Coronary artery (tissue), 2 donors: ENCODE results near the gene NTN5.
A peak's percentile ranks its signal among the peaks of the same experiment; 100 is the strongest.
"Not testable (repeated sequence)": the region's sequence is repeated elsewhere in the genome, so short reads cannot be mapped to it uniquely, and the experiment has no call there.

Source experiments
- DNase-seq: peaks from one replicate; pipeline ENCODE4 v3.0.0-alpha.2; 2017; ENCODE audit warnings: low spot score
- H3K27ac ChIP-seq, 2 donors: fragments of 200-600 bp; sonication (generic); one replicate each; pipeline ENCODE4 v1.5.1; 2016 to 2019
- H3K4me3 ChIP-seq: fragments of 200-600 bp; sonication (generic); 2 replicates; pipeline ENCODE4 v1.5.1; 2016; ENCODE audit warnings: mild to moderate bottlenecking, moderate library complexity
- TF ChIP-seq, protein P1 (sequence below): fragments of 200-600 bp; sonication (generic); IDR thresholded peaks from one replicate; pipeline ENCODE4 v1.5.1; 2019; ENCODE audit warnings: antibody characterized with exemption

NTN5 gene

DNA sequence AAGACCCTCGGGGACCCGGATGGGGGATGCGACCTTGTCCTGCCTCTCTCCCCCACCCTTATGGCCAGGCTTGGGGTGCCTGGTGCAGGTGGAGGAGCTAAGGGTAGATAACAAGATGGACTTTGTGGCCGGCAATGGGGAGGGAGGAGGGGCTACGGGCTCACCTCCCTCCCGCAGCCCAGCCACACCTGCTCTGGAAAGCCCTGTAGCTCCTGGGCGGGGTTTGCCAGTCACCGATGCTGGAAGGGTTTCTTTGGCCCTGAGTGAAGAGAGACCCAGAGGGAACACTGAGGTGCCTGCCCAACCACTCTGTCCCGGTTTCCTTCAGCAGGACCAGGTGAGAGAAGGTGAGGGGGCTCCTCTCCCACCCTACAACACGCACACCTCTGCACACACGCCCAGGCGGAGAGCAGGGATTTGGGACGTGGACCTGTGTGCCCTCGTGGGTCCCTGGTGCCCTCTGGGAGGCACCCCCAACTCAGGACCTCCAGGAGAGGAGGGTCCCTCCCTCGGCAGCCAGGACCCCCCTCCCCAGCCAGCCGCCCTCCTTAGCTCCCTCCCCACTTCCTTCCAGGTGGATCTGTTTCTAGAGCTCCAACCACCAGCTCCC lies 23.0 kb upstream of the NTN5 start, which contains the start of gene FUT2:
Gene FUT2 (plus strand): TSS at position 229 of the 610 bp plus-strand sequence. CDS start 6,986 bp downstream, outside the sequence.
- no peak for DNase-seq
- TF ChIP-seq, protein P1, sequence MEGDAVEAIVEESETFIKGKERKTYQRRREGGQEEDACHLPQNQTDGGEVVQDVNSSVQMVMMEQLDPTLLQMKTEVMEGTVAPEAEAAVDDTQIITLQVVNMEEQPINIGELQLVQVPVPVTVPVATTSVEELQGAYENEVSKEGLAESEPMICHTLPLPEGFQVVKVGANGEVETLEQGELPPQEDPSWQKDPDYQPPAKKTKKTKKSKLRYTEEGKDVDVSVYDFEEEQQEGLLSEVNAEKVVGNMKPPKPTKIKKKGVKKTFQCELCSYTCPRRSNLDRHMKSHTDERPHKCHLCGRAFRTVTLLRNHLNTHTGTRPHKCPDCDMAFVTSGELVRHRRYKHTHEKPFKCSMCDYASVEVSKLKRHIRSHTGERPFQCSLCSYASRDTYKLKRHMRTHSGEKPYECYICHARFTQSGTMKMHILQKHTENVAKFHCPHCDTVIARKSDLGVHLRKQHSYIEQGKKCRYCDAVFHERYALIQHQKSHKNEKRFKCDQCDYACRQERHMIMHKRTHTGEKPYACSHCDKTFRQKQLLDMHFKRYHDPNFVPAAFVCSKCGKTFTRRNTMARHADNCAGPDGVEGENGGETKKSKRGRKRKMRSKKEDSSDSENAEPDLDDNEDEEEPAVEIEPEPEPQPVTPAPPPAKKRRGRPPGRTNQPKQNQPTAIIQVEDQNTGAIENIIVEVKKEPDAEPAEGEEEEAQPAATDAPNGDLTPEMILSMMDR: no peak
- Histone ChIP-seq H3K27ac (peak within 1 kb of the TSS in 1 of 2 donors; percentile 41), H3K4me3 (peak within 1 kb of the TSS; percentile 53)

DNA sequence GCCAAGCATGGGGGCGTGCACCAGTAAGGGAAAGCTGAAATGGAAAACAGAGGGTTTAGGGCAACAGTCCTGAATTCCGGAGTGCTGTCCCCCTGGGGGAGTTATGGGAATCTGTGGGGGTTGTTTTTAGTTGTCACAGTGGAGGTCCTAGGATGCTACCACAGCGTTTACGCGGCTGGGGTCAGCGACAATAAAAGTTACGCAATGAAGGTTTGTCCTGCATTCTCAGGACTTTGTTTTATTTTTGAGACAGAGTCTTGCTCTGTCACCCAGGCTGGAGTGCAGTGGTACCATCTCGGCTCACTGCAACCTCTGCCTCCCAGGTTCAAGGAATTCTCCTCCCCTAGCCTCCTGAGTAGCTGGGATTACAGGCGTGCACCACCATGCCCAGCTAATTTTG lies 20.8 kb upstream of the NTN5 start:
- not testable (repeated sequence) for H3K27ac ChIP-seq, DNase-seq, H3K4me3 ChIP-seq

DNA sequence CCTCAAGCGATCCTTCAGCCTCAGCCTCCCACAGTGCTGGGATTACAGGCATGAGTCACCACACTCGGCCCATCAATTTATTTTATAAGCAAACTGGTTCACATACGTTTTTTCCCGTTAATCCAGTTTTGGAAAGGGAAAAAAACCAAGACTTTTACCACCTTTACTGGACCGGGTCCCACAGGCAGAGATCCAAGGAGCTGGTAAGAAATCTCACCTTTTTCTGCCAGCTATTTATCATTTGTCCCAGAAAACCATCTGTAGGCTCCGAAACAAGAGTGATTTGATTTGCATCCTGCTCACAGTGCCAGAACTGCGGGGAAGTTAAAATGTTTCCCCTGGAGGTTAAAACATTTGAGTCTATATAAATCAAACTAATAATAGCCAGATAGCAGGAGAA lies 16.6 kb upstream of the NTN5 start:
- no peak overlapping the region for H3K4me3 ChIP-seq
- no peak for DNase-seq
- no peak overlapping the region for H3K27ac ChIP-seq
- TF ChIP-seq, protein P1: no peak

DNA sequence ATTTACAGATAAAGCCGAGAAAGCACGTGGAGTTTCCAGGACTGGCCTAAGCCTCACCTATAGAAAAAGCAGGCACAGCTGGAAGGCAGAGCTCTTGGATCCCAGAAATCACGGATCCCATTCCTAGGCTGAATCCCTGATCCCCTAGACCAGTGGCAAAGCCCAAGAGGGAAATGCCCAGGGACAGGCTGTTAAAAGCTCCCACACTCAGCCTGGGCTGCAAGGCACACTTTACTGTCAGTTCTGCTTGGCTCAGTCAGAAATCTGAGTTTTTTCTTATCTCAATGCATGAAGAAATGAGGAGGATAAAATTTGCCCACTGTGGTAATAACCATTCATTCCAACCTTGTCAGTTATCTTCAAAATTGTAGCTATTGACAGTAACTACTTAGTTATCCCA lies 15.0 kb upstream of the NTN5 start:
- no peak overlapping the region for H3K27ac ChIP-seq
- no peak overlapping the region for H3K4me3 ChIP-seq
- DNase-seq: no peak
- TF ChIP-seq, protein P1: no peak

DNA sequence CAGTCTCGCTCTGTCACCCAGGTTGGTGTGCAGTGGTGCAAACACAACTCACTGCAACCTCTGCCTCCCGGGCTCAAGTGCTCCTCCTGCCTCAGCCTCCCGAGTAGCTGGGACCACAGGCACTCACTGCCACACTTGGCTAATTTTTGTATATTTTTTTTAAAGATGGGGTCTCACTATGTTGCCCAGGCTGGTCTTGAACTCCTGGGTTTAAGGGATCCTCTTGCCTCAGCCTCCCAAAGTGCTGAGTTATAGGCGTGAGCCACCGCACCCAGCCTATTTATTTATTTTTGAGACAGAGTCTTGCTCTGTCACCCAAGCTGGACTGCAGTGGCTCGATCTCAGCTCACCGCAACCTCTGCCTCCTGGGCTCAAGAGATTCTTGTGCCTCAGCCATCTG lies 13.8 kb upstream of the NTN5 start:
- H3K27ac ChIP-seq, H3K4me3 ChIP-seq, DNase-seq: not testable (repeated sequence)

DNA sequence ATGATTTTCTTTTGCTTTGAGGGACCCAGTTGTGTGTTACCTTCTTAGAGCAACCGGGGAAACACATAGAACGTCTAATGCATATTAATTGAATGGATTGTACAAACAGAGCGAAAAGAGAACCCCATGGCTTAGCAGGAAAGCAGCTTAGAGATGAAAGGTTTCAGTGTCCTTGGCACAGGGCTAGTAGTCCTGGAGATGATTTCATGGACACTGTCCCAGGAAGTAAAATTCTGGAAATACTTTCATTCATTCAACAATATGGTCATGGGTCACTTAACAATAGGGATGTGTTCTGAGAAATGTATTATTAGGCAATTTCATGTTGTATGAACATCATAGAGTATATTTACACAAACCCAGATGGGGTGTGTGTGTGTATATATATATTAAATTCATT lies 13.3 kb upstream of the NTN5 start:
- Histone ChIP-seq H3K27ac (no peak overlapping the region), H3K4me3 (no peak overlapping the region)
- no peak for DNase-seq
- TF ChIP-seq, protein P1: no peak

DNA sequence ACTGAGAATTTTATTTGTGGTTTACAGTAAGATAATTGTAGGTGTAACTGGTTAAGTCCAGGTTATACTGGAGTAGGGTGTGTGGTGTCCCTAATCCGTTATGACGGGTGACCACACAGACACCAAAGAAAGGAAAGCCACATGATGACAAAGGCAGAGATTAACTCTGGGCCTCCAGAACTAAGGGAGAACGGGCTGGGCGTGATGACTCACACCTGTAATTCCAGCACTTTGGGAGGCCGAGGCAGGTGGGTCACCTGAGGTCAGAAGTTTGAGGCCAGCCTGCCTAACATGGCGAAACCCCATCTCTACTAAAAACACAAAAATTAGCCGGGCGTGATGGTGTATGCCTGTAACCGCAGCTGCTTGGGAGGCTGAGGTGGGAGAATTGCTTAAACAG lies 12.8 kb upstream of the NTN5 start:
- no peak for DNase-seq
- TF ChIP-seq, protein P1: no peak
- Histone ChIP-seq H3K4me3 (no peak overlapping the region), H3K27ac (no peak overlapping the region)

DNA sequence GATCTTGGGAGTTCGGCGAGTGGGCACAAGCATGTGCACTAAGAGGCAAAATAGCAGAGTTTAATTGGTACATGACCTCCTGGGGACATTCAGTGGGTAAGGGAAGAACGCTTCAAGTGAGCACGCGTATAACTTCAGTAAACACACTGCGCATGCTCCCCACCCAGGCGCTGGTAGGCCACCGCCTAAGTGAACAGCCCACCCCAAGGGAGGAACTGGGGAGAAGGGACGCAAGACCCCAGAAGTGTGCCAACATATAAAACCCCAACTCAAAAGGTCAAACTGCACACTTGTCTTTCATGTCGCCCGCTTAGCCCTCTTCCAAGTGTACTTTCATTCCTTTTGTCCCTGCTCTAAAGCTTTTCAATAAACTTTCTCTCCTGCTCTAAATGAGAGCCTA lies 10.5 kb upstream of the NTN5 start:
- DNase-seq: no peak
- Histone ChIP-seq H3K27ac (no peak overlapping the region), H3K4me3 (peak overlapping the region; percentile 26)
- TF ChIP-seq, protein P1: no peak
